ENCODE results near the gene SINHCAF. TPM values are rescaled to one million over a fixed set of nuclear protein-coding genes. Genes with fewer than 3 reads are reported as not detected.

Gene SINHCAF
- total and polyA plus RNA-seq, 2 of the 8 experiments (the other 6 are each of a cell fraction or from before 2014, with no cell fraction given): 138 to 576 TPM

- DNase-seq (ENCODE audit: low read depth in 1 of 2, low spot score in 2 of 2) (no peak), FAIRE-seq (no peak)
- POLR2A ChIA-PET (ENCODE audit: partially characterized antibody): interaction anchor here (1.3 to 1.6 kb wide), 3 partner anchors 51 to 111 kb away, joined by 3 to 4 read pairs (median 3); partner anchors contain the start of gene SINHCAF
- no peaks in the 10 kb centered on the region for H3K79me2 ChIP-seq (ENCODE audit: control insufficient read depth in 1 of 2, insufficient read depth in 2 of 2, low read length in 2 of 2)
- H3K9me3 ChIP-seq (ENCODE audit: insufficient read depth in 2 of 2, low read depth in 1 of 2, low read length in 1 of 2): no peaks in the 10 kb centered on the region
- H3K4me1 ChIP-seq (replicated peaks in 1 of 4; ENCODE audit: control insufficient read depth in 3 of 4, insufficient read depth in 4 of 4, low read length in 3 of 4): no peaks in the 10 kb centered on the region; a peak in 2 of 7 replicates
- no peak overlapping the region for H4K5ac ChIP-seq (ENCODE audit: insufficient read length, low read depth, low read length)
- H2AK5ac ChIP-seq (ENCODE audit: low read depth, low read length): no peak overlapping the region
- H3K56ac ChIP-seq (replicated peaks; ENCODE audit: insufficient read length, low read depth, low read length): no peak overlapping the region
- H4K91ac ChIP-seq (replicated peaks; ENCODE audit: insufficient read length, low read length): no peak overlapping the region
- H3K18ac ChIP-seq (ENCODE audit: extremely low read depth, low read length): no peak overlapping the region
- no peak overlapping the region for H3K9ac ChIP-seq (replicated peaks in 1 of 4; ENCODE audit: extremely low read depth in 1 of 4, low read depth in 3 of 4, low read length in 3 of 4)
- H2BK12ac ChIP-seq (ENCODE audit: low read depth, low read length): no peak overlapping the region
- H2BK120ac ChIP-seq (replicated peaks; ENCODE audit: low read depth, low read length): no peak overlapping the region
- H2AFZ ChIP-seq (ENCODE audit: low read length): no peak overlapping the region
- no peak overlapping the region for H3K14ac ChIP-seq (ENCODE audit: insufficient read length)
- no peaks in the 10 kb centered on the region for H3K27me3 ChIP-seq (replicated peaks in 1 of 4; ENCODE audit: control insufficient read depth in 3 of 4, extremely low read depth in 1 of 4, insufficient read depth in 3 of 4, low read length in 3 of 4)
- H4K20me1 ChIP-seq (replicated peaks in 1 of 2; ENCODE audit: control insufficient read depth in 1 of 2, insufficient read depth in 2 of 2, low read length in 2 of 2): peaks cover 0 to 4% of the 10 kb centered on the region in 2 experiments
- WGBS, 2 experiments (ENCODE audit: extremely low coverage in 1 of 2, insufficient coverage in 1 of 2, insufficient read length in 1 of 2, insufficient replicate concordance in 2 of 2, low coverage in 1 of 2, low lambda C conversion rate in 2 of 2, missing lambda C conversion rate in 1 of 2): 96% methylated on average over 2 of the region's 2 CpGs; no CpG with 5 or more reads in 1 of the 2 experiments
- no peak overlapping the region for H3K4ac ChIP-seq (replicated peaks; ENCODE audit: insufficient read length, low read depth, low read length)
- H3K36me3 ChIP-seq (ENCODE audit: control insufficient read depth in 2 of 4, insufficient read depth in 4 of 4, low read length in 3 of 4): peaks cover 0 to 23% (median 8%) of the 10 kb centered on the region in 4 experiments; a peak in 6 of 8 replicates
- H3K79me1 ChIP-seq (ENCODE audit: low read depth, low read length): no peaks in the 10 kb centered on the region
- H2BK15ac ChIP-seq (ENCODE audit: low read length): no peak overlapping the region
- no peaks in the 10 kb centered on the region for H3K23me2 ChIP-seq (ENCODE audit: low read depth, low read length)
- H2BK20ac ChIP-seq (ENCODE audit: low read length): no peak overlapping the region
- TF ChIP-seq SIRT6 (IDR thresholded peaks at IDR 0.05; ENCODE audit: low read length) (no peak), NANOG (IDR thresholded peaks at IDR 0.05; ENCODE audit: insufficient read depth, low read depth, low read length, poor library complexity, severe bottlenecking) (no peak), MAX (IDR thresholded peaks at IDR 0.05) (no peak), JUN (IDR thresholded peaks at IDR 0.05; ENCODE audit: low read depth, low read length) (no peak), TAF7 (optimal IDR thresholded peaks at IDR 0.05; ENCODE audit: borderline replicate concordance, low read depth, low read length) (no peak)
- CTCF ChIA-PET (ENCODE audit: partially characterized antibody): interaction anchor here (0.9 to 1.7 kb wide), 5 partner anchors 10 to 181 kb away, joined by 3 to 6 read pairs (median 5); no protein-coding TSS in a partner anchor
- no peak overlapping the region for H3K4me3 ChIP-seq (ENCODE audit: extremely low read depth in 1 of 4, insufficient read depth in 2 of 4, low read depth in 3 of 4, low read length in 4 of 4)
- no peak overlapping the region for H3K27ac ChIP-seq (ENCODE audit: low read depth, low read length)
- H3K23ac ChIP-seq (ENCODE audit: insufficient read length): no peak overlapping the region
- no peak overlapping the region for H2BK5ac ChIP-seq (ENCODE audit: low read depth, low read length)
- H4K8ac ChIP-seq (ENCODE audit: extremely low read depth, insufficient read depth, low read length): no peak overlapping the region
- no peak overlapping the region for H3K4me2 ChIP-seq (ENCODE audit: insufficient read depth in 1 of 2, low read depth in 2 of 2, low read length in 2 of 2)
Observed at GRCh38 chr12:31275491-31275890, 50.5 kb downstream of the SINHCAF start.
